Measurements from ENCODE around the gene FZD10. TPM values are rescaled to one million over a fixed set of nuclear protein-coding genes. Genes with fewer than 3 reads are reported as not detected.

The FZD10 gene
- total and polyA plus RNA-seq, 2 of the 8 experiments (the other 6 are each of a cell fraction or from before 2014, with no cell fraction given): 0.11 to 0.60 TPM

DNA sequence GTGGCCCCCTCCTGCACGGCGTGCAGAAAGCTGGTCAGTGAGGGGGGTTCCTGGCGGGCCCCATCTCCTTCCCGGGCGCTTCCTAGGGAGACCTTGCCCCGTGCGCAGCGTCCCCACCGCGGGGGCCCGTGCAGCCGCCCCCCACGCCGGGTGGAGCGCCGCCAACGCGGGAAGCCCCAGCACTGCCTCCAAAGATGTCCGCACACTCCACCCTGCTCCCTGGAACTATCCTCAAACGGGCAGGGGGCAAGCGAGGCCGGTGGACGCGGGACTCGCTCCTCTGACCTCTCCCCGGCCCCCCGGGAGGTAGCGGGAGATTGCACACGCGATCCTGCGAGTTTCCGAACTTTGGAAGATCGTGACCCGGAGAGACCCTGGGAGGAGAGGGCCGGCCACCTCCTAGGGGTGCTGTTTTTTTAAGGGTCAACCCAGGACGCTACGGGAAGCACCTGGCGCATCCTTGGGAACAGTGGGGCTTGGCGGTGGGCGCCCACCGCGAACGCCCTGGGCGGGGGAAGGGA lies 1.5 kb upstream of the FZD10 start:
- H3K56ac ChIP-seq (replicated peaks; ENCODE audit: insufficient read length, low read depth, low read length): no peak overlapping the region

More for the DNA sequence above, 1.5 kb upstream of the FZD10 start:
- no peak overlapping the region for H2BK20ac ChIP-seq (ENCODE audit: low read length)
- peaks cover 0 to 8% (median 0%) of the 10 kb centered on the region in 4 experiments; a peak in 1 of 8 replicates for H3K36me3 ChIP-seq (ENCODE audit: control insufficient read depth in 2 of 4, insufficient read depth in 4 of 4, low read length in 3 of 4)
- no peak overlapping the region for H2BK15ac ChIP-seq (ENCODE audit: low read length)
- CTCF ChIA-PET (ENCODE audit: partially characterized antibody): interaction anchor here (0.6 to 1.7 kb wide), 4 partner anchors 45 to 146 kb away, joined by 3 to 5 read pairs (median 3); no protein-coding TSS in a partner anchor
- no peak overlapping the region for H4K5ac ChIP-seq (ENCODE audit: insufficient read length, low read depth, low read length)
- WGBS, 2 experiments (ENCODE audit: extremely low coverage in 1 of 2, insufficient coverage in 1 of 2, insufficient read length in 1 of 2, insufficient replicate concordance in 2 of 2, low coverage in 1 of 2, low lambda C conversion rate in 2 of 2, missing lambda C conversion rate in 1 of 2): 3% methylated on average over 30 of the region's 44 CpGs; no CpG with 5 or more reads in 1 of the 2 experiments
- H3K27ac ChIP-seq (ENCODE audit: low read depth, low read length): no peak overlapping the region
- DNase-seq (ENCODE audit: low read depth in 1 of 2, low spot score in 2 of 2): no peak
- H3K27me3 ChIP-seq (replicated peaks in 1 of 4; ENCODE audit: control insufficient read depth in 3 of 4, extremely low read depth in 1 of 4, insufficient read depth in 3 of 4, low read length in 3 of 4): peaks cover 69 to 90% (median 81%) of the 10 kb centered on the region in 4 experiments
- no peak overlapping the region for H3K23ac ChIP-seq (ENCODE audit: insufficient read length)
- H2BK120ac ChIP-seq (replicated peaks; ENCODE audit: low read depth, low read length): no peak overlapping the region
- H2BK5ac ChIP-seq (ENCODE audit: low read depth, low read length): no peak overlapping the region
- H4K20me1 ChIP-seq (replicated peaks in 1 of 2; ENCODE audit: control insufficient read depth in 1 of 2, insufficient read depth in 2 of 2, low read length in 2 of 2): peaks cover 14 to 18% of the 10 kb centered on the region in 2 experiments
- no peak overlapping the region; the same call in 1 of the 2 replicates for H3K18ac ChIP-seq (ENCODE audit: extremely low read depth, low read length)
- H3K4me3 ChIP-seq (ENCODE audit: extremely low read depth in 1 of 4, insufficient read depth in 2 of 4, low read depth in 3 of 4, low read length in 4 of 4): peak overlapping the region; percentile 29 to 70 (median 42); a peak in 7 of 8 replicates
- FAIRE-seq: no peak
- H3K4ac ChIP-seq (replicated peaks; ENCODE audit: insufficient read length, low read depth, low read length): no peak overlapping the region
- peaks cover 15% of the 10 kb centered on the region; the same call in 1 of the 2 replicates for H3K23me2 ChIP-seq (ENCODE audit: low read depth, low read length)
- H3K9ac ChIP-seq (replicated peaks in 1 of 4; ENCODE audit: extremely low read depth in 1 of 4, low read depth in 3 of 4, low read length in 3 of 4): no peak overlapping the region
- no peak overlapping the region for H3K14ac ChIP-seq (ENCODE audit: insufficient read length)
- no peaks in the 10 kb centered on the region; a peak in 1 of 4 replicates for H3K9me3 ChIP-seq (ENCODE audit: insufficient read depth in 2 of 2, low read depth in 1 of 2, low read length in 1 of 2)
- POLR2A ChIA-PET (ENCODE audit: partially characterized antibody): interaction anchor here (1.3 kb wide), 1 partner anchor 9 kb away, joined by 3 read pairs; no protein-coding TSS in a partner anchor
- H2AK5ac ChIP-seq (ENCODE audit: low read depth, low read length): no peak overlapping the region
- no peak overlapping the region for H4K91ac ChIP-seq (replicated peaks; ENCODE audit: insufficient read length, low read length)
- TF ChIP-seq EZH2 (IDR thresholded peaks at IDR 0.05; ENCODE audit: low read depth, low read length, severe bottlenecking): peak; percentile 68
- peak; percentile 78 for TF ChIP-seq RNF2 (IDR thresholded peaks at IDR 0.05; ENCODE audit: borderline replicate concordance, low read depth, low read length, missing control alignments, poor library complexity, severe bottlenecking)
- no peak for TF ChIP-seq SRF (IDR thresholded peaks at IDR 0.05; ENCODE audit: low read depth, low read length)
- no peak for TF ChIP-seq KDM1A (IDR thresholded peaks at IDR 0.05; ENCODE audit: borderline replicate concordance, low read length)
- TF ChIP-seq SUZ12 (IDR thresholded peaks at IDR 0.05; ENCODE audit: low read length): peak; percentile 79
- TF ChIP-seq CHD1 (IDR thresholded peaks at IDR 0.05; ENCODE audit: low read depth, low read length): no peak
- TF ChIP-seq ASH2L (IDR thresholded peaks at IDR 0.05; ENCODE audit: low read length): no peak
- 0 out of 2 replicates have a peak overlapping the region, but pooled peaks have one; percentile 48 for H4K8ac ChIP-seq (ENCODE audit: extremely low read depth, insufficient read depth, low read length)
- peak overlapping the region; percentile 74 to 90 for H3K4me2 ChIP-seq (ENCODE audit: insufficient read depth in 1 of 2, low read depth in 2 of 2, low read length in 2 of 2)
- no peak overlapping the region for H2AFZ ChIP-seq (ENCODE audit: low read length)
- H2BK12ac ChIP-seq (ENCODE audit: low read depth, low read length): peak overlapping the region; percentile 50; the same call in 1 of the 2 replicates
- H3K79me1 ChIP-seq (ENCODE audit: low read depth, low read length): no peaks in the 10 kb centered on the region
- peaks cover 7 to 40% (median 33%) of the 10 kb centered on the region in 4 experiments for H3K4me1 ChIP-seq (replicated peaks in 1 of 4; ENCODE audit: control insufficient read depth in 3 of 4, insufficient read depth in 4 of 4, low read length in 3 of 4)
- no peaks in the 10 kb centered on the region for H3K79me2 ChIP-seq (ENCODE audit: control insufficient read depth in 1 of 2, insufficient read depth in 2 of 2, low read length in 2 of 2)
